H9 (cell line): ENCODE results near the gene NVL. TPM values are rescaled to one million over a fixed set of nuclear protein-coding genes. Genes with fewer than 3 reads are reported as not detected.

Source experiments
- DNase-seq: peaks from one replicate; pipeline ENCODE4 v3.0.0-alpha.2; 2017
- H2AFZ ChIP-seq: one replicate; pipeline ENCODE4 v1.6.1; 2013; ENCODE audit warnings: mild to moderate bottlenecking, low read length, control low read depth, moderate library complexity
- H2AK5ac ChIP-seq: 2 replicates; pipeline ENCODE4 v1.6.1; 2013; ENCODE audit warnings: low read length, control low read depth, mixed read lengths; ENCODE audit not compliant: insufficient read length
- H2BK120ac ChIP-seq: one replicate; pipeline ENCODE4 v1.6.1; 2013; ENCODE audit warnings: low read depth, mild to moderate bottlenecking, low read length, control low read depth, inconsistent platforms; ENCODE audit not compliant: poor library complexity, severe bottlenecking
- H2BK12ac ChIP-seq: 2 replicates; pipeline ENCODE4 v1.6.1; 2013; ENCODE audit warnings: low read length, control low read depth, mixed read lengths, low read depth; ENCODE audit not compliant: insufficient read length
- H2BK15ac ChIP-seq: 2 replicates; pipeline ENCODE4 v1.6.1; 2013; ENCODE audit warnings: low read depth, low read length, control low read depth
- H2BK20ac ChIP-seq: one replicate; pipeline ENCODE4 v1.6.1; 2013; ENCODE audit warnings: low read depth, mild to moderate bottlenecking, low read length, control low read depth, inconsistent platforms; ENCODE audit not compliant: poor library complexity, severe bottlenecking
- H2BK5ac ChIP-seq: 2 replicates; pipeline ENCODE4 v1.6.1; 2013; ENCODE audit warnings: low read length, control low read depth, mixed read lengths; ENCODE audit not compliant: insufficient read length
- H3K14ac ChIP-seq: 2 replicates; pipeline ENCODE4 v1.6.1; 2013; ENCODE audit warnings: low read length, control low read depth; ENCODE audit not compliant: insufficient read depth
- H3K18ac ChIP-seq: 2 replicates; pipeline ENCODE4 v1.6.1; 2013; ENCODE audit warnings: low read depth, mild to moderate bottlenecking, mixed read lengths, low read length, control low read depth; ENCODE audit not compliant: insufficient read length
- H3K23ac ChIP-seq: 2 replicates; pipeline ENCODE4 v1.6.1; 2013; ENCODE audit warnings: low read length, control low read depth, mixed read lengths, low read depth; ENCODE audit not compliant: insufficient read length
- H3K23me2 ChIP-seq: 2 replicates; pipeline ENCODE4 v1.6.1; 2013; ENCODE audit warnings: low read depth, mild to moderate bottlenecking, mixed read lengths, low read length, control low read depth; ENCODE audit not compliant: insufficient read length, poor library complexity, severe bottlenecking
- H3K27ac ChIP-seq: 2 replicates; pipeline ENCODE4 v1.5.1; 2013; ENCODE audit warnings: low read length, control low read depth, mixed read lengths, low read depth; ENCODE audit not compliant: insufficient read length
- H3K27me3 ChIP-seq: 2 replicates; pipeline ENCODE4 v1.6.1; 2013; ENCODE audit warnings: low read length, control low read depth, inconsistent platforms; ENCODE audit not compliant: insufficient read depth
- H3K4ac ChIP-seq: 2 replicates; pipeline ENCODE4 v1.6.1; 2013; ENCODE audit warnings: low read depth, mild to moderate bottlenecking, control low read depth, inconsistent platforms, low read length, moderate library complexity
- H3K4me1 ChIP-seq: 2 replicates; pipeline ENCODE4 v1.6.1; 2013; ENCODE audit warnings: low read length, control low read depth, inconsistent platforms; ENCODE audit not compliant: insufficient read depth
- H3K4me2 ChIP-seq: 2 replicates; pipeline ENCODE4 v1.6.1; 2013; ENCODE audit warnings: low read length, control low read depth, mixed read lengths; ENCODE audit not compliant: insufficient read length, insufficient read depth
- H3K56ac ChIP-seq: 2 replicates; pipeline ENCODE4 v1.6.1; 2013; ENCODE audit warnings: low read depth, mild to moderate bottlenecking, mixed read lengths, low read length, control low read depth; ENCODE audit not compliant: insufficient read length
- H3K79me1 ChIP-seq: 2 replicates; pipeline ENCODE4 v1.6.1; 2013; ENCODE audit warnings: low read depth, mild to moderate bottlenecking, moderate library complexity, low read length, control low read depth, inconsistent platforms; ENCODE audit not compliant: insufficient read depth, poor library complexity, severe bottlenecking
- H3K79me2 ChIP-seq: 2 replicates; pipeline ENCODE4 v1.6.1; 2013; ENCODE audit warnings: low read length, control low read depth, inconsistent platforms; ENCODE audit not compliant: insufficient read depth
- H3K9ac ChIP-seq: 2 replicates; pipeline ENCODE4 v1.6.1; 2013; ENCODE audit warnings: low read length, control low read depth, mixed read lengths; ENCODE audit not compliant: insufficient read length; ENCODE audit errors: extremely low read depth
- H3K9me3 ChIP-seq: one replicate; pipeline ENCODE4 v1.6.1; 2013; ENCODE audit warnings: low read depth, low read length, inconsistent platforms; ENCODE audit not compliant: control insufficient read depth
- H3T11ph ChIP-seq: one replicate; pipeline ENCODE4 v1.6.1; 2013; ENCODE audit warnings: mild to moderate bottlenecking, low read length, control low read depth, inconsistent platforms
- H4K20me1 ChIP-seq: one replicate; pipeline ENCODE4 v1.6.1; 2013; ENCODE audit not compliant: control insufficient read depth, insufficient read length, insufficient read depth
- H4K5ac ChIP-seq: 2 replicates; pipeline ENCODE4 v1.6.1; 2013; ENCODE audit warnings: low read depth, mild to moderate bottlenecking, mixed read lengths, low read length, control low read depth; ENCODE audit not compliant: insufficient read length
- H4K8ac ChIP-seq: replicated peaks from 2 replicates; pipeline ENCODE4 v1.6.1; 2013; ENCODE audit warnings: low read length, control low read depth, mixed read lengths, low read depth; ENCODE audit not compliant: insufficient read length
- H4K91ac ChIP-seq: 2 replicates; pipeline ENCODE4 v1.6.1; 2013; ENCODE audit warnings: low read depth, mild to moderate bottlenecking, moderate library complexity, mixed read lengths, low read length, control low read depth; ENCODE audit not compliant: insufficient read length
- H3K27ac Mint-ChIP-seq, 3 experiments: 2 replicates in 2 of 3; 3 replicates in 1 of 3; pipeline ENCODE4 v1.8.0; 2020 to 2021; ENCODE audit warnings: mixed read lengths in 3 of 3, mild to moderate bottlenecking in 1 of 3, moderate library complexity in 1 of 3
- H3K27me3 Mint-ChIP-seq: 2 replicates; pipeline ENCODE4 v1.8.0; 2021; ENCODE audit warnings: low read depth, mild to moderate bottlenecking, moderate library complexity, mixed read lengths
- H3K36me3 Mint-ChIP-seq, 3 experiments: 2 replicates in 2 of 3; 3 replicates in 1 of 3; pipeline ENCODE4 v1.8.0; 2020 to 2021; ENCODE audit warnings: low read depth in 3 of 3, mixed read lengths in 3 of 3; ENCODE audit not compliant: insufficient read depth in 1 of 3
- H3K4me1 Mint-ChIP-seq, 2 experiments: 2 replicates each; pipeline ENCODE4 v1.8.0; 2020; ENCODE audit warnings: mixed read lengths in 2 of 2
- H3K4me3 Mint-ChIP-seq, 2 experiments: 2 replicates in 1 of 2; 3 replicates in 1 of 2; pipeline ENCODE4 v1.8.0; 2020 to 2021; ENCODE audit warnings: mild to moderate bottlenecking in 2 of 2, mixed read lengths in 2 of 2, moderate library complexity in 1 of 2
- H3K9me3 Mint-ChIP-seq, 2 experiments: 2 replicates in 1 of 2; 3 replicates in 1 of 2; pipeline ENCODE4 v1.8.0; 2020; ENCODE audit warnings: mild to moderate bottlenecking in 2 of 2, mixed read lengths in 2 of 2, moderate library complexity in 1 of 2
- CTCF ChIP-seq: fragments of 200-600 bp; sonication (generic); conservative IDR thresholded peaks from 3 replicates; pipeline ENCODE4 v1.8.0; 2021; ENCODE audit warnings: antibody characterized with exemption, mild to moderate bottlenecking
- WGBS: extraction: QIAGEN DNeasy Blood & Tissue Kit; methylation state at CpG from one replicate; pipeline ENCODE4 v1.1.7; 2013; ENCODE audit warnings: missing lambda C conversion rate, low lambda C conversion rate, mixed read lengths; ENCODE audit not compliant: insufficient read length; ENCODE audit errors: extremely low coverage; 5-methylcytosine and 5-hydroxymethylcytosine counted together
- total RNA-seq: library from RNA; stranded (reverse); gene quantifications from 2 replicates; pipeline ENCODE4 v1.2.1, GENCODE V29; 2021

The NVL gene
- total RNA-seq, 1 experiment from 2014 or later, result 66.9 TPM

- no peak overlapping the region for H3K4ac ChIP-seq
Measured at GRCh38 chr1:224205438-224205840, 124.5 kb downstream of the NVL start.

More at GRCh38 chr1:224205438-224205840, 124.5 kb downstream of the NVL start:
- Histone ChIP-seq H3K23ac (no peak overlapping the region), H3K18ac (no peak overlapping the region), H4K8ac (no peak overlapping the region), H4K91ac (no peak overlapping the region), H4K5ac (no peak overlapping the region), H2BK120ac (no peak overlapping the region), H3K27me3 (no peaks in the 10 kb centered on the region), H3K23me2 (no peaks in the 10 kb centered on the region), H2BK5ac (no peak overlapping the region), H2AK5ac (no peak overlapping the region), H2BK20ac (no peak overlapping the region), H4K20me1 (no peaks in the 10 kb centered on the region), H3K79me1 (no peaks in the 10 kb centered on the region), H3T11ph (no peak overlapping the region), H3K9ac (no peak overlapping the region), H3K4me1 (peaks cover 3% of the 10 kb centered on the region; the same call in 1 of the 2 replicates), H3K79me2 (no peaks in the 10 kb centered on the region), H3K9me3 (no peaks in the 10 kb centered on the region), H2BK12ac (no peak overlapping the region), H3K4me2 (no peak overlapping the region), H2BK15ac (no peak overlapping the region), H3K27ac (no peak overlapping the region), H3K56ac (no peak overlapping the region), H2AFZ (no peak overlapping the region), H3K14ac (no peak overlapping the region)
- Mint-ChIP-seq H3K4me3 (no peak overlapping the region), H3K27ac (peak overlapping the region; percentile 41 to 72 (median 45); a peak in 3 of 7 replicates), H3K9me3 (no peaks in the 10 kb centered on the region), H3K27me3 (no peaks in the 10 kb centered on the region), H3K36me3 (no peaks in the 10 kb centered on the region), H3K4me1 (peaks cover 20 to 35% of the 10 kb centered on the region in 2 experiments)
- no CpG with 5 or more reads among the region's 4 CpGs for WGBS
- DNase-seq, result no peak
- no peak for TF ChIP-seq CTCF
